Mesenchymal stem cell (in vitro differentiated cells and primary cell): ENCODE measurements around the gene ZP3.
"Not testable (repeated sequence)": the region's sequence is repeated elsewhere in the genome, so short reads cannot be mapped to it uniquely, and the experiment has no call there.

Experiments used
- DNase-seq: peaks from one replicate; pipeline ENCODE4 v3.0.0-alpha.2; 2013
- H2AFZ ChIP-seq: one replicate; pipeline ENCODE4 v1.6.1; 2013; ENCODE audit warnings: low read depth, mild to moderate bottlenecking, control low read depth, inconsistent platforms, low read length, moderate library complexity
- H2AK5ac ChIP-seq: 2 replicates; pipeline ENCODE4 v1.6.1; 2013; ENCODE audit warnings: low read length, moderate library complexity, mild to moderate bottlenecking, inconsistent platforms; ENCODE audit not compliant: severe bottlenecking
- H2BK120ac ChIP-seq: one replicate; pipeline ENCODE4 v1.6.1; 2013; ENCODE audit warnings: low read depth, mild to moderate bottlenecking, inconsistent platforms, low read length, moderate library complexity
- H2BK12ac ChIP-seq, 2 experiments: one replicate each; pipeline ENCODE4 v1.6.1; 2013; ENCODE audit warnings: inconsistent platforms in 2 of 2, low read length in 2 of 2, mild to moderate bottlenecking in 2 of 2, moderate library complexity in 2 of 2, control low read depth in 1 of 2
- H2BK15ac ChIP-seq: one replicate; pipeline ENCODE4 v1.6.1; 2013; ENCODE audit warnings: mild to moderate bottlenecking, low read depth, inconsistent platforms; ENCODE audit not compliant: poor library complexity, severe bottlenecking
- H2BK5ac ChIP-seq: 2 replicates; pipeline ENCODE4 v1.6.1; 2013; ENCODE audit warnings: low read depth, mild to moderate bottlenecking, low read length, control low read depth, inconsistent platforms; ENCODE audit not compliant: poor library complexity, severe bottlenecking
- H3K14ac ChIP-seq, 2 experiments: one replicate each; pipeline ENCODE4 v1.6.1; 2013; ENCODE audit warnings: inconsistent platforms in 2 of 2, low read length in 2 of 2, control low read depth in 1 of 2, mild to moderate bottlenecking in 1 of 2, moderate library complexity in 1 of 2
- H3K18ac ChIP-seq, 2 experiments: one replicate each; pipeline ENCODE4 v1.6.1; 2013; ENCODE audit warnings: inconsistent platforms in 2 of 2, low read length in 2 of 2, control low read depth in 1 of 2, low read depth in 1 of 2, mild to moderate bottlenecking in 1 of 2
- H3K23ac ChIP-seq, 2 experiments: one replicate each; pipeline ENCODE4 v1.6.1; 2013; ENCODE audit warnings: inconsistent platforms in 2 of 2, low read length in 2 of 2, mild to moderate bottlenecking in 2 of 2, moderate library complexity in 2 of 2, control low read depth in 1 of 2
- H3K27ac ChIP-seq: 2 replicates; pipeline ENCODE4 v1.5.1; 2013; ENCODE audit warnings: mild to moderate bottlenecking, moderate library complexity, low read length, control low read depth, inconsistent platforms; ENCODE audit not compliant: poor library complexity, severe bottlenecking
- H3K27me3 ChIP-seq, 2 experiments: 2 replicates each; pipeline versions ENCODE4 v1.6.1 to v1.7.0; 2013; ENCODE audit warnings: low read length in 2 of 2, mild to moderate bottlenecking in 2 of 2, moderate library complexity in 2 of 2, control low read depth in 1 of 2, inconsistent platforms in 1 of 2; ENCODE audit not compliant: control insufficient read depth in 1 of 2, insufficient read depth in 1 of 2
- H3K36me3 ChIP-seq, 2 experiments: 2 replicates each; pipeline versions ENCODE4 v1.6.1 to v1.7.0; 2013; ENCODE audit warnings: low read length in 2 of 2, control low read depth in 1 of 2, inconsistent platforms in 1 of 2, low read depth in 1 of 2, mild to moderate bottlenecking in 1 of 2; ENCODE audit not compliant: insufficient read depth in 2 of 2, control insufficient read depth in 1 of 2
- H3K4ac ChIP-seq, 2 experiments: one replicate each; pipeline ENCODE4 v1.6.1; 2013; ENCODE audit warnings: inconsistent platforms in 2 of 2, low read length in 2 of 2, mild to moderate bottlenecking in 2 of 2, moderate library complexity in 2 of 2, control low read depth in 1 of 2, low read depth in 1 of 2
- H3K4me1 ChIP-seq: 2 replicates; pipeline ENCODE4 v1.6.1; 2013; ENCODE audit warnings: low read depth, low read length, control low read depth; ENCODE audit not compliant: control insufficient read depth, insufficient read depth
- H3K4me2 ChIP-seq: 2 replicates; pipeline ENCODE4 v1.6.1; 2013; ENCODE audit warnings: low read length, mild to moderate bottlenecking, inconsistent platforms; ENCODE audit not compliant: poor library complexity, severe bottlenecking
- H3K4me3 ChIP-seq, 2 experiments: 2 replicates each; pipeline versions ENCODE4 v1.5.1 to v1.7.0; 2013; ENCODE audit warnings: low read length in 2 of 2, mild to moderate bottlenecking in 2 of 2, control low read depth in 1 of 2, low read depth in 1 of 2; ENCODE audit not compliant: insufficient read depth in 1 of 2
- H3K79me1 ChIP-seq: replicated peaks from 2 replicates; pipeline ENCODE4 v1.6.1; 2013; ENCODE audit warnings: mild to moderate bottlenecking, control low read depth, low read length, inconsistent platforms; ENCODE audit not compliant: poor library complexity, severe bottlenecking
- H3K9ac ChIP-seq: 2 replicates; pipeline ENCODE4 v1.7.0; 2013; ENCODE audit warnings: mild to moderate bottlenecking, low read length, moderate library complexity
- H3K9me3 ChIP-seq: 2 replicates; pipeline ENCODE4 v1.7.0; 2013; ENCODE audit warnings: mild to moderate bottlenecking, low read length; ENCODE audit not compliant: control insufficient read depth
- H4K8ac ChIP-seq: one replicate; pipeline ENCODE4 v1.6.1; 2013; ENCODE audit warnings: inconsistent platforms, mild to moderate bottlenecking, low read length, moderate library complexity
- H4K91ac ChIP-seq: one replicate; pipeline ENCODE4 v1.6.1; 2013; ENCODE audit warnings: mild to moderate bottlenecking, low read length, inconsistent platforms
- WGBS: methylation state at CpG from one replicate; pipeline ENCODE4 v1.1.7; 2013; ENCODE audit warnings: mixed read lengths; 5-methylcytosine and 5-hydroxymethylcytosine counted together

The ZP3 gene

GRCh38 chr7:76437873-76438272 is 13.1 kb downstream of the ZP3 start:
- not testable (repeated sequence) for H3K23ac ChIP-seq, H2BK5ac ChIP-seq, H2BK12ac ChIP-seq, H3K9me3 ChIP-seq, H3K36me3 ChIP-seq, H2BK15ac ChIP-seq, H3K18ac ChIP-seq, H3K4me2 ChIP-seq, H2BK120ac ChIP-seq, H3K27me3 ChIP-seq, H2AFZ ChIP-seq, H4K8ac ChIP-seq, H4K91ac ChIP-seq, H3K9ac ChIP-seq, H3K4me1 ChIP-seq, H3K4ac ChIP-seq, H3K79me1 ChIP-seq, H3K4me3 ChIP-seq, H2AK5ac ChIP-seq, H3K27ac ChIP-seq, H3K14ac ChIP-seq
- WGBS = no CpG with 5 or more reads among the region's 2 CpGs
- peak; percentile 87 for DNase-seq

- not testable (repeated sequence) for H2AFZ ChIP-seq, H3K27ac ChIP-seq, H2BK12ac ChIP-seq, H3K36me3 ChIP-seq, DNase-seq, H4K91ac ChIP-seq, H2BK120ac ChIP-seq, H4K8ac ChIP-seq, H3K23ac ChIP-seq, H3K4me3 ChIP-seq, H3K4me1 ChIP-seq, H2BK5ac ChIP-seq, H3K9me3 ChIP-seq, H3K14ac ChIP-seq, H3K4me2 ChIP-seq, H2BK15ac ChIP-seq, H3K18ac ChIP-seq, H3K9ac ChIP-seq, H3K4ac ChIP-seq, H3K27me3 ChIP-seq, H3K79me1 ChIP-seq, H2AK5ac ChIP-seq
- WGBS = no CpG with 5 or more reads among the region's 7 CpGs
These were observed 14.6 kb downstream of the ZP3 start for GRCh38 chr7:76439120-76439888.

- not testable (repeated sequence) for H3K4me1 ChIP-seq, H3K14ac ChIP-seq, H2AK5ac ChIP-seq, H2BK120ac ChIP-seq, H3K18ac ChIP-seq, H2AFZ ChIP-seq, H2BK12ac ChIP-seq, H3K23ac ChIP-seq, H3K27ac ChIP-seq, H3K79me1 ChIP-seq, H3K27me3 ChIP-seq, H2BK5ac ChIP-seq, H3K9ac ChIP-seq, H3K4me3 ChIP-seq, H4K8ac ChIP-seq, DNase-seq, H3K36me3 ChIP-seq, H2BK15ac ChIP-seq, H3K9me3 ChIP-seq, H3K4ac ChIP-seq, H4K91ac ChIP-seq, H3K4me2 ChIP-seq
- 90% methylated on average over 4 of the region's 4 CpGs for WGBS
These were observed 15.7 kb downstream of the ZP3 start for GRCh38 chr7:76440404-76440803.

- not testable (repeated sequence) for DNase-seq, H3K27me3 ChIP-seq, H3K18ac ChIP-seq, H2BK15ac ChIP-seq, H3K36me3 ChIP-seq, H3K9ac ChIP-seq, H2BK120ac ChIP-seq, H3K4me2 ChIP-seq, H4K8ac ChIP-seq, H3K4me3 ChIP-seq, H3K14ac ChIP-seq, H2AK5ac ChIP-seq, H2BK5ac ChIP-seq, H2BK12ac ChIP-seq, H3K9me3 ChIP-seq, H3K23ac ChIP-seq, H2AFZ ChIP-seq, H3K4ac ChIP-seq, H3K79me1 ChIP-seq, H3K27ac ChIP-seq, H4K91ac ChIP-seq, H3K4me1 ChIP-seq
- WGBS = no CpG with 5 or more reads among the region's 10 CpGs
These were observed 17.0 kb downstream of the ZP3 start for GRCh38 chr7:76441792-76442191.
